Sciatic nerve (tissue), 2 donors: ENCODE results near the gene SPTLC2. TPM values are rescaled to one million over a fixed set of nuclear protein-coding genes. Genes with fewer than 3 reads are reported as not detected.

ENCODE experiments used
- ATAC-seq: fragments of 200-7000 bp; cut with Tn5 transposase; one replicate; pipeline ENCODE4 v1.9.1; 2020; ENCODE audit warnings: mild to moderate bottlenecking, moderate library complexity
- DNase-seq: peaks from one replicate; pipeline ENCODE4 v3.0.0-alpha.2; 2020; ENCODE audit warnings: low spot score
- intact Hi-C: fragments of 100-400 bp; cut with DNase I; formaldehyde crosslinking; loops from one replicate; pipeline ENCODE4 v1.14.2; 2022
- total RNA-seq: library from RNA; stranded (reverse); fragmentation: NEBNext Ultra II Directional; extraction: Animal tissue kit (Norgen Biotek cat#: 25700); gene quantifications from one replicate; pipeline ENCODE4 v1.2.1, GENCODE V29; 2021
- donor health status: DM: no; HTN: no; CAD: no.
- donor health status: DM: no; HTN: no; CAD: no.

Gene SPTLC2
- total RNA-seq, 1 donor from 2014 or later = 65.1 TPM

GRCh38 chr14:77526266-77526665 lies 90.2 kb downstream of the SPTLC2 start:
- intact Hi-C loops = no loop called here
- DNase-seq (no peak), ATAC-seq (no peak)

- no peak for DNase-seq
- intact Hi-C loops = no loop called here
- ATAC-seq = no peak
Measured at GRCh38 chr14:77524536-77524935, 91.9 kb downstream of the SPTLC2 start.

- intact Hi-C loops = no loop called here
- ATAC-seq = no peak
Measured at GRCh38 chr14:77523109-77523508, 93.3 kb downstream of the SPTLC2 start.

GRCh38 chr14:77520555-77520954 lies 95.9 kb downstream of the SPTLC2 start:
- intact Hi-C loops = no loop called here
- no peak for ATAC-seq
- DNase-seq = no peak

More at GRCh38 chr14:77523109-77523508, 93.3 kb downstream of the SPTLC2 start:
- no peak for DNase-seq

- ATAC-seq (no peak), DNase-seq (no peak)
- intact Hi-C loops = no loop called here
Measured at GRCh38 chr14:77516126-77516525, 100.3 kb downstream of the SPTLC2 start.

GRCh38 chr14:77511486-77512162 lies 104.8 kb downstream of the SPTLC2 start:
- DNase-seq (no peak), ATAC-seq (no peak)
- intact Hi-C loops = no loop called here

- no peak for ATAC-seq
- DNase-seq = no peak
- intact Hi-C loops = no loop called here
Measured at GRCh38 chr14:77509366-77509765, 107.1 kb downstream of the SPTLC2 start.

GRCh38 chr14:77508876-77509275 lies 107.6 kb downstream of the SPTLC2 start:
- no peak for DNase-seq
- intact Hi-C loops = no loop called here
- ATAC-seq = no peak

- no peak for ATAC-seq
- intact Hi-C loops = no loop called here
- no peak for DNase-seq
Measured at GRCh38 chr14:77508249-77508648, 108.2 kb downstream of the SPTLC2 start.

- intact Hi-C loops = no loop called here
- no peak for DNase-seq
- ATAC-seq = no peak
Measured at GRCh38 chr14:77507762-77508161, 108.7 kb downstream of the SPTLC2 start.

GRCh38 chr14:77505031-77505430 lies 111.4 kb downstream of the SPTLC2 start:
- DNase-seq (no peak), ATAC-seq (no peak)
- intact Hi-C loops = no loop called here

GRCh38 chr14:77503138-77503537 lies 113.3 kb downstream of the SPTLC2 start:
- ATAC-seq (no peak), DNase-seq (no peak)
- intact Hi-C loops = no loop called here

GRCh38 chr14:77502109-77502782 lies 114.2 kb downstream of the SPTLC2 start:
- no peak for DNase-seq
- no peak for ATAC-seq
- intact Hi-C loops = no loop called here

- DNase-seq (no peak), ATAC-seq (no peak)
- intact Hi-C loops = no loop called here
Measured at GRCh38 chr14:77498984-77499527, 117.4 kb downstream of the SPTLC2 start.

GRCh38 chr14:77498120-77498979 lies 118.1 kb downstream of the SPTLC2 start, which contains the start of gene ISM2:
Gene ISM2, minus strand, starts transcription at chr14:77498816. Its CDS starts 23 bp downstream, at chr14:77498793.
- DNase-seq (peak; percentile 51), ATAC-seq (no peak)
- intact Hi-C loops = no loop called here

GRCh38 chr14:77495334-77495733 lies 121.1 kb downstream of the SPTLC2 start:
- intact Hi-C loops = no loop called here
- DNase-seq = peak; percentile 14
- ATAC-seq = no peak

GRCh38 chr14:77491056-77491455 lies 125.4 kb downstream of the SPTLC2 start:
- no peak for ATAC-seq
- DNase-seq = peak; percentile 9
- intact Hi-C loops = no loop called here

GRCh38 chr14:77490347-77490986 lies 126.0 kb downstream of the SPTLC2 start:
- DNase-seq (no peak), ATAC-seq (no peak)
- intact Hi-C loops = no loop called here

- intact Hi-C loops = no loop called here
- ATAC-seq (no peak), DNase-seq (no peak)
Measured at GRCh38 chr14:77489041-77489440, 127.4 kb downstream of the SPTLC2 start.
